ENCODE data around the gene BMPR1A. TPM values are rescaled to one million over a fixed set of nuclear protein-coding genes. Genes with fewer than 3 reads are reported as not detected.

BMPR1A gene
- total and polyA plus RNA-seq, 2 of the 4 experiments (the other 2 are of a cell fraction), result 15.9 to 93.7 TPM

GRCh38 chr10:86819567-86819966 lies 63.1 kb downstream of the BMPR1A start:
- H2BK20ac ChIP-seq (ENCODE audit: low read depth, low read length), result no peak overlapping the region
- H2BK5ac ChIP-seq (ENCODE audit: low read depth, low read length, poor library complexity, severe bottlenecking), result peak overlapping the region; percentile 3
- no peak overlapping the region for H3K4ac ChIP-seq (ENCODE audit: low read depth, low read length)
- POLR2A ChIA-PET (ENCODE audit: unreplicated experiment), result no interaction called here
- no peak overlapping the region for H2BK15ac ChIP-seq (ENCODE audit: low read depth, low read length)
- H3K79me1 ChIP-seq (ENCODE audit: low read depth in 1 of 2, low read length in 2 of 2), result peaks cover 43 to 74% of the 10 kb centered on the region in 2 experiments
- H3K27me3 ChIP-seq (ENCODE audit: control insufficient read depth, insufficient read depth, low read length), result no peaks in the 10 kb centered on the region
- peaks cover 16% of the 10 kb centered on the region for H3K4me1 ChIP-seq (ENCODE audit: control insufficient read depth, insufficient read depth, low read length)
- H4K91ac ChIP-seq (ENCODE audit: insufficient read depth, low read depth, low read length), result no peak overlapping the region
- H3K56ac ChIP-seq (ENCODE audit: extremely low read depth, insufficient read depth, low read length), result no peak overlapping the region
- in situ Hi-C loops (cut with MboI; ENCODE audit: low sequenced_read_pairs), result no loop called here
- H3K4me3 ChIP-seq (ENCODE audit: insufficient read depth, low read depth, low read length), result no peak overlapping the region
- H2AK9ac ChIP-seq (replicated peaks; ENCODE audit: low read depth, low read length, poor library complexity), result no peak overlapping the region
- CTCF ChIA-PET, result interaction anchor here (1.6 kb wide), 1 partner anchor 15 kb away, joined by 4 read pairs; no protein-coding TSS in a partner anchor
- peaks cover 22% of the 10 kb centered on the region for H3K9me1 ChIP-seq (ENCODE audit: insufficient read depth, low read length)
- no TSS peak for BruUV-seq (replicated peaks)
- H4K20me1 ChIP-seq (ENCODE audit: insufficient read depth, low read length), result peaks cover 51% of the 10 kb centered on the region
- H3K27ac ChIP-seq (ENCODE audit: insufficient read depth, low read length), result no peak overlapping the region
- TF ChIP-seq, protein P1, sequence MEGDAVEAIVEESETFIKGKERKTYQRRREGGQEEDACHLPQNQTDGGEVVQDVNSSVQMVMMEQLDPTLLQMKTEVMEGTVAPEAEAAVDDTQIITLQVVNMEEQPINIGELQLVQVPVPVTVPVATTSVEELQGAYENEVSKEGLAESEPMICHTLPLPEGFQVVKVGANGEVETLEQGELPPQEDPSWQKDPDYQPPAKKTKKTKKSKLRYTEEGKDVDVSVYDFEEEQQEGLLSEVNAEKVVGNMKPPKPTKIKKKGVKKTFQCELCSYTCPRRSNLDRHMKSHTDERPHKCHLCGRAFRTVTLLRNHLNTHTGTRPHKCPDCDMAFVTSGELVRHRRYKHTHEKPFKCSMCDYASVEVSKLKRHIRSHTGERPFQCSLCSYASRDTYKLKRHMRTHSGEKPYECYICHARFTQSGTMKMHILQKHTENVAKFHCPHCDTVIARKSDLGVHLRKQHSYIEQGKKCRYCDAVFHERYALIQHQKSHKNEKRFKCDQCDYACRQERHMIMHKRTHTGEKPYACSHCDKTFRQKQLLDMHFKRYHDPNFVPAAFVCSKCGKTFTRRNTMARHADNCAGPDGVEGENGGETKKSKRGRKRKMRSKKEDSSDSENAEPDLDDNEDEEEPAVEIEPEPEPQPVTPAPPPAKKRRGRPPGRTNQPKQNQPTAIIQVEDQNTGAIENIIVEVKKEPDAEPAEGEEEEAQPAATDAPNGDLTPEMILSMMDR (conservative IDR thresholded peaks at IDR 0.05; ENCODE audit: low read depth, low read length), result no peak
- TF ChIP-seq BHLHE40 (IDR thresholded peaks at IDR 0.05; ENCODE audit: low read depth, low read length) (no peak), MAFK (IDR thresholded peaks at IDR 0.05; ENCODE audit: low read depth, low read length) (no peak), RFX5 (IDR thresholded peaks at IDR 0.05; ENCODE audit: low read depth, low read length) (no peak), MAZ (IDR thresholded peaks at IDR 0.05; ENCODE audit: borderline replicate concordance, low read depth, low read length) (no peak), SMC3 (IDR thresholded peaks at IDR 0.05; ENCODE audit: low read depth, low read length) (no peak), NFE2L2 (IDR thresholded peaks at IDR 0.05; ENCODE audit: low read depth, low read length) (no peak), CHD1 (IDR thresholded peaks at IDR 0.05; ENCODE audit: low read depth, low read length) (no peak), POLR2A (IDR thresholded peaks at IDR 0.05; ENCODE audit: low read depth, low read length) (no peak), RAD21 (IDR thresholded peaks at IDR 0.05; ENCODE audit: low read length) (no peak), RCOR1 (IDR thresholded peaks at IDR 0.05; ENCODE audit: insufficient replicate concordance, low read length) (no peak), CEBPB (IDR thresholded peaks at IDR 0.05; ENCODE audit: low read depth, low read length) (no peak), MXI1 (IDR thresholded peaks at IDR 0.05; ENCODE audit: borderline replicate concordance, low read depth, low read length) (no peak), ELK1 (IDR thresholded peaks at IDR 0.05; ENCODE audit: borderline replicate concordance, low read depth, low read length) (no peak)
- TF ChIP-seq, protein P2, sequence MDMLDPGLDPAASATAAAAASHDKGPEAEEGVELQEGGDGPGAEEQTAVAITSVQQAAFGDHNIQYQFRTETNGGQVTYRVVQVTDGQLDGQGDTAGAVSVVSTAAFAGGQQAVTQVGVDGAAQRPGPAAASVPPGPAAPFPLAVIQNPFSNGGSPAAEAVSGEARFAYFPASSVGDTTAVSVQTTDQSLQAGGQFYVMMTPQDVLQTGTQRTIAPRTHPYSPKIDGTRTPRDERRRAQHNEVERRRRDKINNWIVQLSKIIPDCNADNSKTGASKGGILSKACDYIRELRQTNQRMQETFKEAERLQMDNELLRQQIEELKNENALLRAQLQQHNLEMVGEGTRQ (IDR thresholded peaks at IDR 0.05; ENCODE audit: low read depth, low read length), result no peak
- H3K9me3 ChIP-seq (ENCODE audit: control insufficient read depth, insufficient read depth, low read length), result no peaks in the 10 kb centered on the region
- H2AFZ ChIP-seq (replicated peaks; ENCODE audit: low read length, poor library complexity), result no peak overlapping the region
- WGBS, 2 experiments (ENCODE audit: extremely low coverage in 2 of 2, insufficient read length in 1 of 2), result 100% methylated on average over 1 of the region's 6 CpGs; no CpG with 5 or more reads in 1 of the 2 experiments
- no peak overlapping the region for H3K4me2 ChIP-seq (ENCODE audit: low read depth, low read length)
- no peak overlapping the region; the same call in 1 of the 2 replicates for H3K23ac ChIP-seq (ENCODE audit: low read depth, low read length)
- H4K5ac ChIP-seq (ENCODE audit: low read depth, low read length), result no peak overlapping the region
- H4K8ac ChIP-seq (ENCODE audit: low read depth in 2 of 2, low read length in 2 of 2), result no peak overlapping the region
- no peak overlapping the region for H3K9ac ChIP-seq (ENCODE audit: low read depth, low read length)
- no peak overlapping the region for H2BK120ac ChIP-seq (ENCODE audit: low read depth, low read length)
- no peak overlapping the region for H2AK5ac ChIP-seq (ENCODE audit: low read depth, low read length)
- intact Hi-C loops (cut with micrococcal nuclease), result no loop called here
- H3K36me3 ChIP-seq (ENCODE audit: control insufficient read depth, insufficient read depth, low read length), result no peaks in the 10 kb centered on the region
- dilution Hi-C loops (cut with HindIII; ENCODE audit: low sequenced_read_pairs, unreplicated experiment), result no loop called here
- no peak overlapping the region for H3K18ac ChIP-seq (ENCODE audit: low read depth, low read length)
- H3K14ac ChIP-seq (replicated peaks; ENCODE audit: low read depth, low read length), result no peak overlapping the region
- DNase-seq (peak; percentile 61), ATAC-seq (ENCODE audit: low read depth) (peak; percentile 44)
